Breast epithelium (tissue), 4 donors: ENCODE data around the gene NOX5. TPM values are rescaled to one million over a fixed set of nuclear protein-coding genes. Genes with fewer than 3 reads are reported as not detected.

ENCODE experiments used
- DNase-seq, 2 donors: peaks; one replicate each; pipeline ENCODE4 v3.0.0-alpha.2; 2019; ENCODE audit warnings: low spot score in 2 of 2
- H3K27ac ChIP-seq, 2 donors: fragments of 200-600 bp; sonication (generic) in 1 of 2; one replicate each; pipeline ENCODE4 v1.5.1; 2016 to 2019; ENCODE audit warnings: mild to moderate bottlenecking in 1 of 2
- H3K27me3 ChIP-seq, 2 donors: fragments of 200-600 bp; sonication (generic) in 1 of 2; one replicate each; pipeline versions ENCODE4 v1.5.1 to v1.6.0; 2017 to 2019; ENCODE audit warnings: control low read depth in 1 of 2, mild to moderate bottlenecking in 1 of 2
- H3K36me3 ChIP-seq: fragments of 200-600 bp; one replicate; pipeline ENCODE4 v1.5.1; 2019
- H3K4me1 ChIP-seq, 2 donors: fragments of 200-600 bp; sonication (generic); one replicate each; pipeline ENCODE4 v1.5.1; 2016 to 2019; ENCODE audit warnings: control low read depth in 1 of 2
- H3K4me3 ChIP-seq, 3 donors: fragments of 200-600 bp; sonication (generic); 1 replicate in 2 of 3; 2 replicates in 1 of 3; pipeline ENCODE4 v1.5.1; 2016 to 2019; ENCODE audit warnings: mild to moderate bottlenecking in 3 of 3, moderate library complexity in 2 of 3
- H3K9me3 ChIP-seq, 2 donors: fragments of 200-600 bp; sonication (generic) in 1 of 2; one replicate each; pipeline ENCODE4 v1.5.1; 2016 to 2019; ENCODE audit warnings: control low read depth in 1 of 2
- CTCF ChIP-seq, 3 donors: fragments of 450-650 bp; IDR thresholded peaks; one replicate each; pipeline ENCODE4 v1.5.1; 2016 to 2017; ENCODE audit warnings: antibody characterized with exemption in 3 of 3, mild to moderate bottlenecking in 3 of 3, moderate library complexity in 3 of 3
- POLR2A ChIP-seq: fragments of 450-650 bp; IDR thresholded peaks from one replicate; pipeline ENCODE4 v1.6.1; 2016; ENCODE audit warnings: antibody characterized with exemption, mild to moderate bottlenecking, moderate library complexity
- POLR2AphosphoS5 ChIP-seq, 3 donors: sonication (generic); formaldehyde crosslinking; IDR thresholded peaks; one replicate each; pipeline ENCODE4 v1.6.1; 2017; ENCODE audit warnings: antibody characterized with exemption in 3 of 3
- intact Hi-C: fragments of 100-400 bp; cut with DNase I; formaldehyde crosslinking; loops from one replicate; pipeline ENCODE4 v1.15.1; 2023; ENCODE audit warnings: low total_unique reads
- total RNA-seq, 3 donors: library from RNA; depleted of rRNA; stranded (reverse); fragments of >200 nt; gene quantifications; one replicate each; pipeline ENCODE4 v1.1.0, GENCODE V29; 2016

Gene NOX5
- total RNA-seq, 3 donors from 2014 or later, result 1.0 to 2.6 (median 1.9) TPM

DNA sequence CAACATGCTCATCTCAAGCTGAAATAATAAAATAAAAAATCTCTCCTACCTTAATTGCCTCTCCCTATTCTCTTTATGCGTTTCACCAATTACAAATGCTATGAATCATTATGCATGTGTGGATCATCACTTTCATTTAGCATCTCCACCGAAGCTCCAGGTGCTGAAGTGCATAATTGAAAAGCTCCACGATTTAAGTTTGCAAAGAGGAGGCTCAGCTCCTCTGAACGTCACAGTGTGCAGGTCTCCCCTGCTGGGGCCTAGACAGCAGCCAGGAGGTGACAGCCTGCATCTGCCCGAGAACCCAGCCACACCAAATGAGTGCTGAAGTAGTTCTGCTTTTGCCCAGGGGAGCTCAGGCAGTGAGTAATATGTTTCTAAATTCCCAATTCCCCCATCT is 85.4 kb downstream of the NOX5 start:
- no peak overlapping the region for H3K27ac ChIP-seq
- H3K27me3 ChIP-seq, result no peaks in the 10 kb centered on the region
- TF ChIP-seq POLR2AphosphoS5 (IDR thresholded peaks at IDR 0.05), result no peak
- TF ChIP-seq POLR2A, result no peak
- TF ChIP-seq CTCF (IDR thresholded peaks at IDR 0.05), result no peak
- H3K4me3 ChIP-seq, result no peak overlapping the region
- no peaks in the 10 kb centered on the region for H3K4me1 ChIP-seq
- no peaks in the 10 kb centered on the region for H3K9me3 ChIP-seq
- H3K36me3 ChIP-seq, result no peaks in the 10 kb centered on the region
- DNase-seq, result no peak
- intact Hi-C loops, result loop anchor here (5.0 kb wide), 1 partner anchor 37 kb away; no protein-coding TSS in a partner anchor

GRCh38 chr15:69100821-69101220 is 86.3 kb downstream of the NOX5 start:
- no peak for TF ChIP-seq POLR2A
- no peak for TF ChIP-seq POLR2AphosphoS5 (IDR thresholded peaks at IDR 0.05)
- TF ChIP-seq CTCF (IDR thresholded peaks at IDR 0.05), result no peak
- intact Hi-C loops, result no loop called here
- no peak for DNase-seq
- Histone ChIP-seq H3K27me3 (no peaks in the 10 kb centered on the region), H3K4me1 (no peaks in the 10 kb centered on the region), H3K27ac (no peak overlapping the region), H3K4me3 (no peak overlapping the region), H3K9me3 (no peaks in the 10 kb centered on the region), H3K36me3 (no peaks in the 10 kb centered on the region)

DNA sequence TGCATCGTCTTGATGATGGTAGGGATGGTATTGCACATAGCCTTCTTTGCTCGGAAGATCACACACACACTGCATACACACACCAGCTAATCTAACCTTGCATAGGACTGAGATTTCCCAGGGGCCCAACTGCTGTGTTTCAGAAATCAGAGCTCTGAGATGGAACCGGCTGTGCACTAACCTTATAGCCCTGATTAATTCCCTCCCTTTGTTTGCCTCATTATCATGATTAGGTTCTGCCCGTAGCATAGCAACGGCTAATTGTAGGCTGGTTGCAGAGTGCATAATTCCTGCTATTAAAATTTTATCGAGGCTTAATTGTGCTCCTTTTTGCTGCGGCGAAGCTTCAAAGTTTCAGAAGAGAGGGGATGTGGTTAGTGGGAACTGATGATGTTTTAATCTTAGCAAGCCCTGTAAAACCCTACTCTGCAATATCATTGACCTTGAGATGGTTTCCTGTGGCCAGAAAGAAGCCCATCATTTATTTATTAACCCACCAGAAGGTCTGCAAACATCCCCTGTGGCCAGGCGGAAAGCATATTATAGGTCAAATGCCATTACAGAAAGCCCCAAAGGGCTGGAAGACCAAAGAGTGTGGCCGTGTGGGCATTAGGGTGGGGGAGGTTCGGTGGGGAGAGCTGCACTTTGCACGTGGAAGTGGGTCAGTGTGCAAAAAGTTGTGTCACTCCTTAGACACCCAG is 89.7 kb downstream of the NOX5 start:
- H3K4me1 ChIP-seq, result no peaks in the 10 kb centered on the region
- H3K36me3 ChIP-seq, result no peaks in the 10 kb centered on the region
- H3K27me3 ChIP-seq, result no peaks in the 10 kb centered on the region
- TF ChIP-seq POLR2A (no peak), CTCF (IDR thresholded peaks at IDR 0.05) (no peak), POLR2AphosphoS5 (IDR thresholded peaks at IDR 0.05) (no peak)
- H3K27ac ChIP-seq, result no peak overlapping the region
- H3K9me3 ChIP-seq, result no peaks in the 10 kb centered on the region
- DNase-seq, result no peak
- H3K4me3 ChIP-seq, result no peak overlapping the region
- intact Hi-C loops, result no loop called here

DNA sequence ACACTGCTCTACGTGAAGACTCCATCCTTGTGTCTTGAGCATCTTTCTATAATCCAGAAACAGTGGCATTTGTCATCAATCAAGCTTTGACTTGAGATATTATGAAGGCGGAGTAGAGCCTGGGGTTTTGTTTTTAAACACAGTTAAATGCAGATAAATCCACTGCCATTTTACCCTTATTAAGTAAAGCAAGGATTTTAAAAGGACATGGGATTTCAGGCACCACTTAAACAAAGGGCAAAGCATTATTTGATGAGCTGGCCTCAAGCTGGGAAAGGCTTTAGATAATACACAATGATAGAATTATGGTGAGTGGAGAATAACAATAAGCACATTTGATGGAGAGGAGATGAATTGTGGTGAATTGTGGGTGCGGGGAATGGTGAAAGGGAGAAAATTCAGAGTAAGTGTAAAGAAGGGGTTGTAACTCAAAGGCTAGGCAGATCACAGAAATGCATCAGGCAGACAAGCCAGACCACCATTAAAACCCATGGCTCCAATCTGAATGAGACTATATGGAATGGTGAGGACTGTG is 91.0 kb downstream of the NOX5 start:
- H3K4me1 ChIP-seq, result no peaks in the 10 kb centered on the region
- TF ChIP-seq POLR2A (no peak), CTCF (IDR thresholded peaks at IDR 0.05) (no peak), POLR2AphosphoS5 (IDR thresholded peaks at IDR 0.05) (no peak)
- intact Hi-C loops, result no loop called here
- no peak overlapping the region for H3K27ac ChIP-seq
- no peaks in the 10 kb centered on the region for H3K27me3 ChIP-seq
- no peaks in the 10 kb centered on the region for H3K36me3 ChIP-seq
- no peak for DNase-seq
- H3K9me3 ChIP-seq, result no peaks in the 10 kb centered on the region
- no peak overlapping the region for H3K4me3 ChIP-seq

DNA sequence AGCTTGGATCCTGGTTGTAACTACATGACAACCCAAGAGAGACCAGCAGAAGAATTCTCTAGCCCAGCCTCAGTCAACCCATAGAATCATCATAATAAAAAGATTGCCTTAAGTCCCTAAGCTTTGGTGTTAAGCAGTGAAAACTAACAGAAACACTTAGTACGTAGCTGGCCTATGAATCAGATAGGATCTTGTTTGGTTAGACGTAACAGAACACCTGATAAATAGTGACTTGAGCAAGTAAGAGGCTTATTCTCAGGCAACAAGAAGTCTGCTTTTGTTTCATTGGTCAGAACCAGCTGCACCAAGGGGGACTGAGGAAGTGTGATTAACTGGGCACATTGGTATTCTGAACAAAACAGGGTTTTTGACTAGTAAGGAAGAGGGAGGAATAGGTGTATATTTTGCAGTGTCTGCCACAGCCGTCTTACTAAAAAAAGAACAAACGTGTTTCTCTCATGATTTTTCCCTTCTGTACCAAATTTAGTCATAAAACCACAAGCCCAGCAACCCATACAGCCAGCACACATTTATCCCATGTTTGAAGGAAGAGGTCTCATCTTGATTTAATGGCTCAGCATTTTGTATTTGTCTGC is 92.6 kb downstream of the NOX5 start:
- H3K27me3 ChIP-seq, result no peaks in the 10 kb centered on the region
- no peaks in the 10 kb centered on the region for H3K36me3 ChIP-seq
- TF ChIP-seq POLR2AphosphoS5 (IDR thresholded peaks at IDR 0.05) (no peak), POLR2A (no peak), CTCF (IDR thresholded peaks at IDR 0.05) (no peak)
- H3K27ac ChIP-seq, result peak overlapping the region in 1 of 2 donors; percentile 14
- no peaks in the 10 kb centered on the region for H3K4me1 ChIP-seq
- DNase-seq, result no peak
- H3K4me3 ChIP-seq, result no peak overlapping the region
- no peaks in the 10 kb centered on the region for H3K9me3 ChIP-seq
- intact Hi-C loops, result no loop called here
